Stimulated activated CD4-positive, alpha-beta T cell treated with anti-CD3 and anti-CD28 coated beads, Interleukin-1b, Interleukin-23, amount 100 ng/mL, for 1 hour (primary cell): Measurements from ENCODE around the gene ADAMTS4.

Source experiments
- DNase-seq, 2 donors: peaks; one replicate each; pipeline ENCODE4 v3.0.0-alpha.2; 2020; ENCODE audit warnings: low read depth in 2 of 2

ADAMTS4 gene

GRCh38 chr1:161196111-161196510 is 2.7 kb downstream of the ADAMTS4 start:
- no peak for DNase-seq

DNA sequence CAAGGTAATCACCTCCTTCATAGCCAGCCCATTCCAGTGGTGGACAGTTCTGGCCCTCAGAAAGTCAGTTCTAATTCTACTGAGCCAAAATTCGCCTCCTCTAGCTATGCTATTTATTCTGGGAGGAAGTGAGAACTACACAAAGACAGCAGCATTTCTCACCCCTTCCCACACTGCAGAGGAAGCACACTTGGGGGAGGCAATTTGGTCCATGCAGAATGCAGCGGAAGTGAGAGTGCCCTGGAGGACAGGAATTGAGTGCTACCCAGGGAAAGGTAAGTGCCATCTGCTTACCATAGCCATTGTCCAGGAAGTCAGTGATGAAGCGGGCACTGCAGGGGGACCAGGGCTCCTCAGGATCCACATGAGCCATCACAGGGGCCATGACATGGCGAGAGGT is 3.7 kb downstream of the ADAMTS4 start:
- DNase-seq: no peak

- DNase-seq: no peak
Observed at GRCh38 chr1:161193561-161194235, 5.2 kb downstream of the ADAMTS4 start.

GRCh38 chr1:161192476-161193465 is 6.1 kb downstream of the ADAMTS4 start:
- peak in 1 of 2 donors; percentile 31 for DNase-seq

DNA sequence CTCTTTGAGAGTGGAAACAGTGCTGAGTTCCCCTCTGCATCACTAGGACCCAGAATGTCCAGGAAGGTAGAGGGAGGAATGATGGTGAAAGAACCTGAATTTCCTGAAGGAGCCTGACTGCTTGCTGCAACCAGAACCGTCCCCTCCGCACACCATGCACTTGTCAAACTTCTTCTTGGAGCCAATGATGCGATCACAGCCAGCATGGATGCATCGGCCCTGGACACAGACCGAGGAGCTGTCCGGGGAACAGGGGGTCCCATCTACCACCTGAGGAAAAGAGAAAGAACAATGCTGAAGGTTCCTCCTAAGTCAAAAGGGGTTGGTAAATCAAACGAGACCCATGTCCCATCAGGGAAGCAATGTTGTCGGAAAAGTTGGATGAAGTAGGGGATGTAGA is 6.9 kb downstream of the ADAMTS4 start:
- DNase-seq: no peak

DNA sequence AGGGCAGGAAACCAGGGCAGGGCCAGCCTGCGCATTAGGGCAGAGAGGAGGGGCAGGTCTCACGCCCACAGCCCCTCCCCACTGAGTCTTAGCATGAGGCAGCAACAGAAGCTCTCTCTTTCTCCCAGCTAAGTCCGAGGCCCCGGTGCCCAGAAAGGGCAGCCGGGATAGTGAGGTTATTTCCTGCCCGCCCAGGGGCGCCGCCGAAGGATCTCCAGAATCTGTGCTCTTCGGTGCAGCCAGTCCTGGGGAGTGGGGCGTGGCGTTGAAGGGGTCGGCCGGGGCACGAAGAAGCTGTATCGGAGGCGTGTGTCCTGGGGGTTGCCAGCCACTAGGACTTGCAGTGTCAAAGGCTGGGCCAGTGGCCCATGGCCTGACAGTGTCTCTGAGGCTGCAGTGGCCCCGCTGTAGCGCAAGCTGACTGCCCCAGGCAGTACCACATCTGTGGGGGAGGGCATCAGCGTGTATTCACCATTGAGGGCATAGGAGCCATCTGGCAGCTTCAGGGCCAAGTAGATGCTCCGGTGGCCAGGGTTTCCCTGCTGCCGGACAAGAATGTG is 7.8 kb downstream of the ADAMTS4 start:
- DNase-seq: no peak

DNA sequence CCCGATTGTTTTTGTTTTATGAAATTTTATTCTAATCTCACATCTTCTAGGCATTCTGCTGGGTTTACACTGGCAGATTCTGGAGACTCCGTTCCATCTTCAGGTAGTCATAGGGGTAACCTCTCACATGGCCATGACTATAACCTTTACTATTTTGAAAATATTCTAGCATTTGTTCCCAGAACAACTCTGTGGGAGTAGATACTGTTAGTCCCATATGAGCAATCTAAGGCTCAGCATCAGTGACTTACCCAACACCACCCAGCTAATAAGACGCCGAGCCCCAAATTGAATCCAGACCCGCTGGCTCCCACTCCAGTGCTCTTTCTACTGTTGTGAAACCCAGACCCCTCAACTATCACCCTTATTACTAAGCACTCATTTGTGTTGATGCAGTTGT is 9.8 kb downstream of the ADAMTS4 start:
- DNase-seq: no peak

GRCh38 chr1:161188381-161188780 is 10.5 kb downstream of the ADAMTS4 start:
- no peak for DNase-seq

GRCh38 chr1:161187311-161187710 is 11.5 kb downstream of the ADAMTS4 start:
- no peak for DNase-seq

- no peak for DNase-seq
Observed at GRCh38 chr1:161185732-161186311, 13.0 kb downstream of the ADAMTS4 start.

- peak in 1 of 2 donors; percentile 50 for DNase-seq
Observed at GRCh38 chr1:161185282-161185682, 13.6 kb downstream of the ADAMTS4 start.

DNA sequence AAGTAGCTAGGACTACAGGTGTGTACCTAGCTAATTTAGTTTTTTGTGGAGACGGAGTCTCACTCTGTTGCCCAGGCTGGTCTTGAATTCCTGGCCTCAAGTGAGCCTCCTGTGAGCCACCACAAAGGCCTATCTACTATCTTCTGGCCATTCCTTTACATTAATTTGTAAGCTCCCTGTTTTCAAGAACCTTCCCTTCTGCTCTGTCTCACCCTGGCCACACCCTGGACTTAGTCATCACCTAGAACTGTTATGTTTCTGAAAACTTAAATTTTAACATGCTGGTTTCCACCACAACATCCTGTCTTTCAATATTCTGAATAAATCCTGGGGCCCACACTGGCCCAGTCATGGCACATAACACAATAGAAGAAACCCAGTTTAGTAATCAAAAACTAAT is 16.6 kb downstream of the ADAMTS4 start:
- DNase-seq: no peak

GRCh38 chr1:161180639-161181038 is 18.2 kb downstream of the ADAMTS4 start:
- DNase-seq: no peak

- DNase-seq: no peak
Observed at GRCh38 chr1:161179698-161180097, 19.2 kb downstream of the ADAMTS4 start.

- DNase-seq: no peak
Observed at GRCh38 chr1:161177936-161178244, 21.0 kb downstream of the ADAMTS4 start.

- DNase-seq: peak; percentile 85 to 99
Observed at GRCh38 chr1:161177112-161177935, 21.5 kb downstream of the ADAMTS4 start, which contains the start of gene B4GALT3. Gene B4GALT3, minus strand, starts transcription at chr1:161177507. Its CDS starts 1,447 bp downstream, at chr1:161176060.

DNA sequence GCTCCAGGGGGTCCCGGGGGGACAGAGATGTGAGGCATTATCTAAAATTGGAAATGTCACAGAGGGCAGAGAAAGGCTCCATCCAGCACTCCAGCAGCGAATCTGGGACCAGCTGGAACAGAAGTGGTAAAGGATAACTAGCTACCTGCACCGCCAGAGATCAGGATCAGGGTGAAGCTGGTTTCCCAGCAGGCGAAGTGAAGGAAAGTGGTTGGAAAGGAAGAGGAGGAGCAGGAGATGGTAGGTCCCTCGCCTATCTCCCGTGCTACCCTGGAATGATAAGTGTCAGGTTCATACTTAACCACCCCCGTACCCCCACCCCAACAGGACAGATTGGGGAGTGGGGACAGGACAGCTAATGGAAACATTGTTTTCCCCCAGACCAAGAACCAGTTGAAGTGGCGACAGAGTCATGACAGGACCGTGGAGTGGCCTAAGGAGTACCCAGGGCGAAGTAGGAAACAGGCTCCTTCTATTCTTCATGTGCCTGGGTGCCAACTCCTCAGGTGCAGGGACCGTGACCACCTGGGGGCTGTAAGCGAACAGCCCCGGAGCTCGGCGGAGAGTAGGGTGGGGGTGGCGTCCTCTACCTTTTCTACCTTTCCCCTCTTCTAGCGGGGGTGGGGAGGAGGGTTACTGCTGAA is 22.3 kb downstream of the ADAMTS4 start:
- DNase-seq: no peak

- DNase-seq: no peak
Observed at GRCh38 chr1:161175771-161176453, 22.9 kb downstream of the ADAMTS4 start.

DNA sequence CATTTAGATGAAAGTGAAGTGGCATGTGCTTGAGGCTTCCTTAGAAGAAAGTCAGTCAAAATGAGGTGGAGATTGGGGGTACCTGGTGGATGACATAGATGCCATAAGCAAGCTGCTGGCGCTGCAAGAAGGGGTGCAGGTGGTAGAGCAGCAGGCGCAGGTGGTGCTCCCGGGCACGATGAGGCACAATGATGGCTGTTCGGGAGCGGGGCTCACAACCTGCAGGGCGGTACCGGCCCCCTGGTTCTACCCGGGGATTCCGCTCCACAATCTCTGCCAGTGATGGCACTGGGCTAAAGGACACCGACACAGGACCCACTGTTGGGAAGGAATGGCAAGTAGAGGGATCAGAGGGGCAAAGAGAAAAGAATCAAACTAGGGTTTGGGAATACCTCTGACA is 23.9 kb downstream of the ADAMTS4 start:
- no peak for DNase-seq

DNA sequence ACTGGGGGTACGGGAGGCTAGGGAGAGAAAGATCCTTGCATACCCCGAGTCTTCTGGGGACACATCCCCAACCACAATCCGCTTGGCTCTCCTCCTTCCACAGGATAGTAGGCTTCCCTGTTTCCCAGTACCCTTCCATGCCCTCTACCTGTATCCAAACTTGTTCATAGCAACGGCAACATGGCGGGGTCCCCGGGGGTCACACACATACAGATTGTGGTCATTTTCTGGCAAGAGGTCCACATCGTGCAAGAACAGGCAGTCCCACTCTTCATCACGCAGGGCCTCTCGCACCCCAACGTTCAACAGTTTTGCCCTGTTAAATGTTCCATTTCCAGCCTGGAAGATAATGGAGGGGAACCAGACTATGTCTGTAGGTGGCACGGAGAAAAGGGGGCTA is 25.1 kb downstream of the ADAMTS4 start:
- no peak for DNase-seq
